ENCODE results near the gene SGMS1.

The SGMS1 gene

DNA sequence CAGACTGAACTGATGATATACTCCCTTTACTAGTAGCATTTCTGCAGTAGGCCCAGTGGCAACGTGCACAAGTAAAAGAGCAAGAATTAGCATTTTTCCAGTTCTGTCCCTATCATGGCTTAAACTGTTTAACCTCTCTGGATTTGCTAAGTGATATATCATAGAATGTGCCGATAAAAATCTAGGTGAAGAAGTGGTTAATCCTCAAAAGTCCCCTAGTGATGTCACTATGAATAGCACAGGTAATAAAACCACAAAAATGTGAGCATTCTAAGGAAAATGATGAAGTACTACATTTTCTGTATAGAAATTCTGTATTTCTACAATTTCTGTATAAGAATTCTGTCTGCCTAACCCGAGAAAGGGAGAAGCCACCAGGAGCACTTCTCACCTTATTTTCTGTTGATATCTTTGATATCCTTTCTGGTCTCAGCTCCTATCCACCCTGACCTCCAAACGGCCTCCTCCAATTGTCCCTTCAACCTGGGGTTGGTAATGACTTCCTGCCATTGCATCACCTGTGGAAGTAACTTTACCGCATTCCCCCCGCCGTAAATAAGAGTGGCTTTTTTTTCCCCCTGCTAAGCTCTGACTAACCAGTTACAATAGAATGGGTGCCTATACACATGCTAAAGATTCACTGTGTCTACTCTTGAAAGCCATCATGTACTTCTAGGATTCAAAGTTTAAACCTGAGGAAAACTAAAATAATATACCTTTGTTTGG is 216.5 kb downstream of the SGMS1 start:
- H3K27ac ChIP-seq = no peak overlapping the region
- TF ChIP-seq ZFX (IDR thresholded peaks at IDR 0.05; ENCODE audit: borderline replicate concordance) = no peak
- TF ChIP-seq, protein P1, sequence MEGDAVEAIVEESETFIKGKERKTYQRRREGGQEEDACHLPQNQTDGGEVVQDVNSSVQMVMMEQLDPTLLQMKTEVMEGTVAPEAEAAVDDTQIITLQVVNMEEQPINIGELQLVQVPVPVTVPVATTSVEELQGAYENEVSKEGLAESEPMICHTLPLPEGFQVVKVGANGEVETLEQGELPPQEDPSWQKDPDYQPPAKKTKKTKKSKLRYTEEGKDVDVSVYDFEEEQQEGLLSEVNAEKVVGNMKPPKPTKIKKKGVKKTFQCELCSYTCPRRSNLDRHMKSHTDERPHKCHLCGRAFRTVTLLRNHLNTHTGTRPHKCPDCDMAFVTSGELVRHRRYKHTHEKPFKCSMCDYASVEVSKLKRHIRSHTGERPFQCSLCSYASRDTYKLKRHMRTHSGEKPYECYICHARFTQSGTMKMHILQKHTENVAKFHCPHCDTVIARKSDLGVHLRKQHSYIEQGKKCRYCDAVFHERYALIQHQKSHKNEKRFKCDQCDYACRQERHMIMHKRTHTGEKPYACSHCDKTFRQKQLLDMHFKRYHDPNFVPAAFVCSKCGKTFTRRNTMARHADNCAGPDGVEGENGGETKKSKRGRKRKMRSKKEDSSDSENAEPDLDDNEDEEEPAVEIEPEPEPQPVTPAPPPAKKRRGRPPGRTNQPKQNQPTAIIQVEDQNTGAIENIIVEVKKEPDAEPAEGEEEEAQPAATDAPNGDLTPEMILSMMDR (IDR thresholded peaks at IDR 0.05) = no peak

DNA sequence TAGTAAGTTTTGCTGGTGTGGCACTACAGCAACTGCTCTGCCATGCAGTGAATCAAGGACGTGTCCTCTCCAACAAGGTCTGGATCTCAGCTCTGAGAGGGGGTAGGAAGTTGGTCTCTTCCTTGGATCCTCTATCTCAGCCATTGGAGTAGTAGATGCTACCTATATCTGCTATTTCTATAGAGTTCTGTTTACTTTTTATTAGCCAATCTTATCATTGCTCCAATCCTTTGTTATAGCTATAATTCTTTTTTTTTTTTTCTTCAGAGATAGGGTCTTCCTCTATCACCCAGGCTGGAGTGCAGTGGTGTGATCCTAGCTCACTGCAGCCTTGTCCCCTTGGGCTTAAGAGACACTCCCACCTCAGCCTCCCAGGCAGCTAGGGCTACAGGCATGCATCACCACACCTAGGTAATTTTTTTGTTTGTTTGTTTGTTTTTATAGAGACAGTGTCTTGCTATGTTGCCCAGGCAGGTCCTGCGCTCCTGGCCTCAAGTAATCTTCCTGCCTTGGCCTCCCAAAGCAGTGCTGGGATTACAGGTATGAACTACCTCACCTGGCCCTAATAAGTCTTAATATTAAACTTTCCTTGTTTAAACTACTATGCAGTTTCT is 217.2 kb downstream of the SGMS1 start:
- TF ChIP-seq, protein P1 (IDR thresholded peaks at IDR 0.05) = no peak
- no peak for TF ChIP-seq ZFX (IDR thresholded peaks at IDR 0.05; ENCODE audit: borderline replicate concordance)
- no peak overlapping the region for H3K27ac ChIP-seq

DNA sequence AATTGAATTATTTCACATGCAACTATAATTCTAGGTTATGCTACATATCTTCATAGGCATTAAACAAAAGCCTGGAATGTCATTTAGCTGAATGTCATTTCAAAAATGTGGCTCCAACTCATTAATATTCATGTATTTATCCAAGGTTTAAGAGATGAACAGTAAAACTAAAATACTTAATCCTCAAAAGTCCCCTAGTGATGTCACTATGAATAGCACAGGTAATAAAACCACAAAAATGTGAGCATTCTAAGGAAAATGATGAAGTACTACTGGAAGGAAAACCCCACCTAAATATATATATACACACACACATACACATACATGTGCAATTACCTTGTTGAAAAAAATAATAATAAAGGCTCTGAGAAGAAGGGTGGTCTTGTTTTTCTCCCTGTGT is 218.0 kb downstream of the SGMS1 start:
- TF ChIP-seq, protein P1 (IDR thresholded peaks at IDR 0.05) = no peak
- no peak for TF ChIP-seq ZFX (IDR thresholded peaks at IDR 0.05; ENCODE audit: borderline replicate concordance)
- H3K27ac ChIP-seq = no peak overlapping the region

DNA sequence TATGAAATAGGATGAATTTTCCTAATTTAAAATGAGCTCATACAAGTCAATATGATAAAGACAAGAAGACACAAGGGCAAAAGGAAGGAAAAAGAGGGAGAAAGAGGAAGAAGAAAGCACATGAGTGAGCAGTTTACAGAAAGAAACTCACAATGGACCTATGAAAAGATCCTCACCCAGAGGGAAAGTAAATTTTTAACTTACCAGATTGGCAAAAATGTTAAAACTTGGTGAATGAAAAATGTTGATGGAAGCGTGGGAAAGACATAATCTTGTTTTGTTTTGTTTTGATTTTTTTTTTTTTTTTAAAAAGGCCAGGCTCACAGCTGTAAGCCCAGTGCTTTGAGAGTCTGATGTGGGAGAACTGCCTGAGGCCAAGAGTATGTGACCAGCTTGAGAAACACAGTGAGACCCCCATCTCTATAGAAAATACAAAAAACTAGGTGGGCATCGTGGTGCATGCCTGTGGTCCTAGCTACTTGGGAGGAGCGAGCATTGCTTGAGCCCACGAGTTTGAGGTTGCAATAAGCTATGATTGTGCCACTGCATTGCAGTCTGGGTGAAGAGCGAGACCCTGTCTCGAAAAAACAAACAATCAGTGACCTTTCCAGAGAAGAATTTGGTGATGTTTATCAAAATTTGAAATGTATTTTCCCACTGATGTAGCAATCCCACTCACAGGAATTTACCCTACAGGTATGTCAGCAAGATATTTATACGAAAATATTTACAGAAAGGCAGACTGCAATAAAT is 219.6 kb downstream of the SGMS1 start:
- no peak overlapping the region for H3K27ac ChIP-seq
- no peak for TF ChIP-seq ZFX (IDR thresholded peaks at IDR 0.05; ENCODE audit: borderline replicate concordance)
- TF ChIP-seq, protein P1 (IDR thresholded peaks at IDR 0.05) = no peak

DNA sequence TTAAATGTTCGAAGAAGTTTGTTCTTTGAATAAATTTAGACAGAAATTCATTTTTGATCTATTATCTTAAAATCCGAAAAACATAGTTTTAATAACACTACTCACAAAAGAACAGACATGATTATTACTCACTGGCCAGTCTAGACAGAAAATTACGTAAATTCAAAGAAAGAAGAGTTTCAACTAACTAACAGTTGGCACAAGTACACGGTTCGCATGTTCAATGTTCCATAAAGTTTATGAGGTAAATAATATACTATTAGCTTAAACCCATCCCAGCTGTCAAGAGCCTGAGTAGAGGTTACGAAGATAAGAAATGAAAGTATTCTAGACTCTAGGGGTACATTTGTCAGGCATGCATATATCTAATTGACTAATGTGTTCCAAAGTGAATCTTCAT is 220.7 kb downstream of the SGMS1 start:
- TF ChIP-seq, protein P1 (IDR thresholded peaks at IDR 0.05) = no peak
- TF ChIP-seq ZFX (IDR thresholded peaks at IDR 0.05; ENCODE audit: borderline replicate concordance) = no peak
- H3K27ac ChIP-seq = no peak overlapping the region

DNA sequence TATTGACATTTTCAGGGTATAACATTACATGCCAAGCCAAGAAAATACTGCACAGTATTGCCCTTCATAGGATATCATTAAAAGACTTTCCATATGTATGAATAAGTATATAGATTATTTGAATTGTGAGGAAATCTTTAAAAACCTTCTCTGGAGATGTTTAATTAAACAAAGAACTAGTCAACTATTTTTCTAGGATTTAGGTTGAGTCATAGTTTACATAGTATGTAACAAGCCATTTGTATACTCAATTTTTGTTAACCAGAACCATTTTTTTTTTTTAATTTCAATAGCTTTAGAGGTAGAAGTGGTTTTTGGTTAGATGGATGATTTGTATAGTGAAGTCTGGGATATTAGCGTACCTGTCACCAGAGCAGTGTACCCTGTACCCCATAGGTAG is 221.3 kb downstream of the SGMS1 start:
- H3K27ac ChIP-seq = no peak overlapping the region
- TF ChIP-seq ZFX (IDR thresholded peaks at IDR 0.05; ENCODE audit: borderline replicate concordance) = no peak
- TF ChIP-seq, protein P1 (IDR thresholded peaks at IDR 0.05) = no peak

DNA sequence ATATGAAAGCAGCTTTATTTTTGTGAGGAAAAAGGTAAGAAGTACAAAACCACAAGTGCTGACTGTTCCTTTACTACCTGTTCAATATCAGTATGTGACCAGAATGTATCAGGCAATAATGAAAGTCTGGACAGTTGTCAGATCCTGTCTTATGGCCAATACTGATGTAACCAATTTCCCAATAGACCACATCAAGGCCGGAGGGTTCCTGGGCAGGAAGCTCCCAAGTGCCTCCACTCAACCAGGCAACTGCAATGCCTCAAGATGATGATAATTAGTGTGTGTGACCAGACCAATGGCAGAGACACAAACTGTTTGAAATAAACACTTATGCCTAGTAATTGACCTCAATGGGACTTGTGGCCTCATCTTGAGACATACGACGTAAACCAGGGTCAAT is 223.1 kb downstream of the SGMS1 start:
- TF ChIP-seq, protein P1 (IDR thresholded peaks at IDR 0.05) = no peak

More for the DNA sequence above, 223.1 kb downstream of the SGMS1 start:
- no peak overlapping the region for H3K27ac ChIP-seq
